Upper lobe of right lung (tissue), 1 donor: ENCODE results near the gene EVA1C. TPM values are rescaled to one million over a fixed set of nuclear protein-coding genes. Genes with fewer than 3 reads are reported as not detected.

Experiments used
- ATAC-seq: fragments of 200-7000 bp; cut with Tn5 transposase; one replicate; pipeline ENCODE4 v1.9.1; 2020; ENCODE audit warnings: mild to moderate bottlenecking, moderate library complexity
- DNase-seq: peaks from one replicate; pipeline ENCODE4 v3.0.0-alpha.2; 2020
- H3K27ac ChIP-seq: fragments of 200-600 bp; one replicate; pipeline ENCODE4 v1.8.0; 2022
- H3K27me3 ChIP-seq: fragments of 200-600 bp; one replicate; pipeline ENCODE4 v1.8.0; 2022; ENCODE audit warnings: mild to moderate bottlenecking
- H3K36me3 ChIP-seq: fragments of 200-600 bp; one replicate; pipeline ENCODE4 v1.8.0; 2022
- H3K4me1 ChIP-seq: fragments of 200-600 bp; one replicate; pipeline ENCODE4 v1.8.0; 2022
- H3K4me3 ChIP-seq: fragments of 200-600 bp; one replicate; pipeline ENCODE4 v1.8.0; 2022; ENCODE audit warnings: mild to moderate bottlenecking
- H3K9me3 ChIP-seq: fragments of 200-600 bp; one replicate; pipeline ENCODE4 v1.8.0; 2022
- intact Hi-C: fragments of 100-400 bp; cut with DNase I; formaldehyde crosslinking; loops from one replicate; pipeline ENCODE4 v1.11.0; 2022
- total RNA-seq: library from RNA; stranded (reverse); fragmentation: NEBNext Ultra II Directional; extraction: Animal tissue kit (Norgen Biotek cat#: 25700); gene quantifications from one replicate; pipeline ENCODE4 v1.2.1, GENCODE V29; 2021
- TF ChIP-seq, protein P1 (sequence below): fragments of 200-600 bp; IDR thresholded peaks from one replicate; pipeline ENCODE4 v1.8.0; 2022; ENCODE audit warnings: antibody characterized with exemption
- donor health status: DM: no; HTN: yes; CAD: no; lungs with severe emphysema.

EVA1C gene
- total RNA-seq, 1 donor from 2014 or later: 55.4 TPM

GRCh38 chr21:32469628-32470027, 57.1 kb downstream of the EVA1C start:
- Histone ChIP-seq H3K27me3 (no peaks in the 10 kb centered on the region), H3K27ac (no peak overlapping the region), H3K4me3 (no peak overlapping the region), H3K36me3 (peaks cover 72% of the 10 kb centered on the region), H3K9me3 (no peaks in the 10 kb centered on the region), H3K4me1 (peaks cover 1% of the 10 kb centered on the region)
- intact Hi-C loops: loop anchor here (10.0 kb wide), 1 partner anchor 125 kb away; no protein-coding TSS in a partner anchor
- DNase-seq (no peak), ATAC-seq (no peak)
- TF ChIP-seq, protein P1, sequence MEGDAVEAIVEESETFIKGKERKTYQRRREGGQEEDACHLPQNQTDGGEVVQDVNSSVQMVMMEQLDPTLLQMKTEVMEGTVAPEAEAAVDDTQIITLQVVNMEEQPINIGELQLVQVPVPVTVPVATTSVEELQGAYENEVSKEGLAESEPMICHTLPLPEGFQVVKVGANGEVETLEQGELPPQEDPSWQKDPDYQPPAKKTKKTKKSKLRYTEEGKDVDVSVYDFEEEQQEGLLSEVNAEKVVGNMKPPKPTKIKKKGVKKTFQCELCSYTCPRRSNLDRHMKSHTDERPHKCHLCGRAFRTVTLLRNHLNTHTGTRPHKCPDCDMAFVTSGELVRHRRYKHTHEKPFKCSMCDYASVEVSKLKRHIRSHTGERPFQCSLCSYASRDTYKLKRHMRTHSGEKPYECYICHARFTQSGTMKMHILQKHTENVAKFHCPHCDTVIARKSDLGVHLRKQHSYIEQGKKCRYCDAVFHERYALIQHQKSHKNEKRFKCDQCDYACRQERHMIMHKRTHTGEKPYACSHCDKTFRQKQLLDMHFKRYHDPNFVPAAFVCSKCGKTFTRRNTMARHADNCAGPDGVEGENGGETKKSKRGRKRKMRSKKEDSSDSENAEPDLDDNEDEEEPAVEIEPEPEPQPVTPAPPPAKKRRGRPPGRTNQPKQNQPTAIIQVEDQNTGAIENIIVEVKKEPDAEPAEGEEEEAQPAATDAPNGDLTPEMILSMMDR: no peak

DNA sequence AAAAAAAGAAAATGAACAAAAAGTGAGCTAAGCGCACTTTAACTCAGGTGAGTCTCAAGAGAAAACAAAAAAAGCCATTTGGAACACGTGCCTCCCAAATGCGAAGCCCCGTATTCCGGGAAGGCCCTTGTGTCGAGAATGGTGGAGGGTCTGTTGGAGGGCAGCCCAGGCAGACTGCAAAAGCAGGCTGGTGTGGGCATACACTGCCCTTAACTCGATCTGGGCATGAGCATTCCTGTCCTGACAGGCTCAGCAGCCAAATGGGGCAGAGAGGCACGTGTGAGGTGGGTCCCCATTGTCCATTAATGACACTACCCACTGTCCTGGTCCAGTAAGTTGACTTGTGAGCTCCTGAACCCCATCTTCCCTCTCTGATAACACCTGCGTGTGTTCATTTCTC, 57.7 kb downstream of the EVA1C start:
- Histone ChIP-seq H3K9me3 (no peaks in the 10 kb centered on the region), H3K27ac (no peak overlapping the region), H3K36me3 (peaks cover 73% of the 10 kb centered on the region), H3K4me3 (no peak overlapping the region), H3K4me1 (peaks cover 7% of the 10 kb centered on the region), H3K27me3 (no peaks in the 10 kb centered on the region)
- peak; percentile 18 for DNase-seq
- TF ChIP-seq, protein P1: no peak
- ATAC-seq: no peak
- intact Hi-C loops: loop anchor here (10.0 kb wide), 1 partner anchor 125 kb away; no protein-coding TSS in a partner anchor

- ATAC-seq: no peak
- Histone ChIP-seq H3K4me3 (no peak overlapping the region), H3K36me3 (peaks cover 63% of the 10 kb centered on the region), H3K27me3 (no peaks in the 10 kb centered on the region), H3K9me3 (no peaks in the 10 kb centered on the region), H3K27ac (no peak overlapping the region), H3K4me1 (peaks cover 15% of the 10 kb centered on the region)
- DNase-seq: peak; percentile 27
- TF ChIP-seq, protein P1: no peak
- intact Hi-C loops: loop anchor here (10.0 kb wide), 1 partner anchor 122 kb away; no protein-coding TSS in a partner anchor
Observed at GRCh38 chr21:32472890-32473765, 60.6 kb downstream of the EVA1C start.

GRCh38 chr21:32474179-32475059, 61.9 kb downstream of the EVA1C start:
- ATAC-seq: peak; percentile 4
- DNase-seq: peak; percentile 26
- Histone ChIP-seq H3K36me3 (peaks cover 50% of the 10 kb centered on the region), H3K4me1 (peaks cover 24% of the 10 kb centered on the region), H3K27me3 (no peaks in the 10 kb centered on the region), H3K4me3 (no peak overlapping the region), H3K9me3 (no peaks in the 10 kb centered on the region), H3K27ac (peak overlapping the region; percentile 17)
- intact Hi-C loops: loop anchor here (10.0 kb wide), 1 partner anchor 120 kb away; no protein-coding TSS in a partner anchor
- TF ChIP-seq, protein P1: no peak

GRCh38 chr21:32475162-32475812, 62.8 kb downstream of the EVA1C start:
- H3K27ac ChIP-seq: no peak overlapping the region
- H3K9me3 ChIP-seq: no peaks in the 10 kb centered on the region
- H3K36me3 ChIP-seq: peaks cover 42% of the 10 kb centered on the region
- intact Hi-C loops: loop anchor here (10.0 kb wide), 1 partner anchor 120 kb away; no protein-coding TSS in a partner anchor
- ATAC-seq (no peak), DNase-seq (no peak)
- peaks cover 25% of the 10 kb centered on the region for H3K4me1 ChIP-seq
- H3K27me3 ChIP-seq: no peaks in the 10 kb centered on the region
- TF ChIP-seq, protein P1: no peak
- H3K4me3 ChIP-seq: no peak overlapping the region
